GM19452 (cell line): ENCODE results near the gene ZNF837.
A peak's percentile ranks its signal among the peaks of the same experiment; 100 is the strongest.

ENCODE experiments used
- ATAC-seq: cut with Tn5 transposase; IDR thresholded peaks from one replicate; pipeline ENCODE4 v1.9.1; 2021; ENCODE audit not compliant: unreplicated experiment

Gene ZNF837

GRCh38 chr19:58351990-58352755, 28.7 kb downstream of the ZNF837 start:
- no peak for ATAC-seq

GRCh38 chr19:58351558-58351878, 29.3 kb downstream of the ZNF837 start:
- ATAC-seq: no peak

DNA sequence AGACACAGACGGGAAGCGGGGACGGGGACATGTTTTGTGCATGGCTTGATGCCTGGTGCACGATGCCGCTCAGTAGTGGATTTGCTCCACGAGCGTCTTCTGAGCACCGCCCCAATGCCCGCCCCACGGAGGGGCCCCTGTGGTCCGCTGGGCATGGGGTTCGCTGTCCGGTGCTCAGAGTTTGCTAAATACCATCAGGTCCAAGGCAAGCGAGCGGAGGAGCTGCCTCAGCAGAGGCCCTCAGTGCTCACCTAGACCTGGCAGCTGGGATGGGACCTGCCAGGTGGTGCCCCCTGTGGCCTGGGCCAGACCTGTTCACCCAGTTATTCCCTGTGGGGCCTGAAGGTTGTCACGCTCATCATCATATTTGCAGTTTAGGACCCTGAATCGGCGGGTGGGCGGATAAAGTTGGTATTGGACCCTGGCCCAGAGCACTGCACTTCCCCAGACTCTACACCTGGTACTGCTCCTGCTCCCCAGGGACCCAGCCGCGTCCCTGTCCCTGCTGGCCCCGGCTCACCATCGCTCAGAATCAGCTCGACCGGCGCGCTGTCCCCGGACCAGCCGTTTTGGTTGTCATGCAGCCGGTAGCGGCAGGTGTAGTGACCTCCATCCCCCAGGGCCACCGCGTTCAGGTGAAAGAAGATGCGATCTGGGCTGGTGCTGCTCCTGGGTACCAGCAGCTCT, 29.8 kb downstream of the ZNF837 start:
- no peak for ATAC-seq

DNA sequence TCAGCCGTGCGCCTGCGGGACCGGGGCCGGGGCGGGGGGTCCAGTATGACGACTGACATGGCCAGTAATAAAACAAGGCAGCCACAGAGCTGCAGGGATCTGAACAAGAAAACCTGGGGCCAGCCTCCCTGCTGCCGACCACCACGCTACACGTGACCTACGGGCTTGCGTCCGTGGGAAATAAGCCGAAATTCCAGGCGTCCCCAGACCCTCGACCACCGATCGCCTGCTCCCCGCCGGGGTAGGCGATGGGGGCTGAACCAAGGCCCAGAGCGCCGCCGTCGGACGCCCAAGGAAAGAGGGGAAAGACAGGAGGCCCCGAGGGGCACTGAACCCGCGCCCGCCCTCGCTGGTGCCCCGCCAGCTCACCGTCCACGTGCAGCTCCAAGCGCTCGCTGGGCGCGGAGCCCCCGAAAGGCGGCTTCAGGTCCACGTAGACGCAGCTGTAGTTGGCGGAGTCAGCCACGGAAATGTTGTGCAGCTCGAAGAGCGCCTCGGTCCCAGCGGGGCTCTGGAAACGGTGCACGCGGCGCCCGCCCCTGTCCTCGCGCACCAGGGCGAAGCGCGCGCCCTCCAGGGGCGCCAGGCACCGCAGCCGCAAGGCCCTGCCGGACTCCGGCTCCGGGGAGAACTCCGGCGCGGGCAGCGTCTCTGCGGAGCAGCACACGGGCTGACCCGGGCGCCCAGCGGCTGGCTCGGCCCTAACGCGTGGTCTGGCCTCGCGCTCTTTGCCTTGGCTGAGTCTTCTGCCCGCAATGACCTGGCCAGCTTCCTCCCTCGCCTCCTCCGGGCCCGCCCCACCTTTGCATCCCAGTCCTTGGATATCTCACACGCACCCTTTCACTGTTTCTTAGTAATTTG, 30.6 kb downstream of the ZNF837 start:
- ATAC-seq: no peak

DNA sequence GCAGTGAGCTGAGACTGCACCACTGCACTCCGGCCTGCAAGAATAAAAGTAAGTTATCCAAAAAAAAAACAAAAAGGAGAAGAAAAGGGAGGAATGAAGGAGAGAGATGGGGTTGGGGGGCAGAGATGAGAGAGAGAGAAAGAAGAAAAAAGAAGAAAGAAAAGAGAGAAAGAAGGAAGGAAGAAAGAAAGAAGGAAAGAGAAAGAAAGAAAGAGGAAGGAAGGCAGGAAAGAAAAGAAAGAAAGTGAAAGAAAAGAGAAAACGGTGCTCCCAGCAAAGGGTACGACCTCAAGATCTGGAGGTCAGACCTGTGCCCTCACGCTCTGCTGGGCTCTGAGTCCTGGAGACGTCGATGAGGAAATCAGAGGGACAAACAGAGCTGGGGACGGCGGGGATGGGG, 31.2 kb downstream of the ZNF837 start:
- no peak for ATAC-seq

DNA sequence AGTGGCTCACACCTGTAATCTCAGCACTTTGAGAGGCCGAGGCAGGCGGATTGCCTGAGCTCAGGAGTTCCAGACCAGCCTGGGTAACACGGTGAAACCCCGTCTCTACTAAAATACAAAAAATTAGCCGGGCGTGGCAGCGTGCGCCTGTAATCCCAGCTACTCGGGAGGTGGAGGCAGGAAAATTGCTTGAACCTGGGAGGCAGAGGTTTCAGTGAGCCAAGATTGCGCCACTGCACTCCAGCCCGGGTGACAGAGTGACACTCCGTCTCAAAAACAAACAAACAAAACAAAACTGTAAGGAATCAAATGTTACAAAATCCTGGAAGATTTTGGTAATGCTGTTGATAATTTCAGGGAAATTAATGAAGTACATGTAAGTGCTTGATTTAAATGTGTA, 32.8 kb downstream of the ZNF837 start:
- peak; percentile 13 for ATAC-seq

DNA sequence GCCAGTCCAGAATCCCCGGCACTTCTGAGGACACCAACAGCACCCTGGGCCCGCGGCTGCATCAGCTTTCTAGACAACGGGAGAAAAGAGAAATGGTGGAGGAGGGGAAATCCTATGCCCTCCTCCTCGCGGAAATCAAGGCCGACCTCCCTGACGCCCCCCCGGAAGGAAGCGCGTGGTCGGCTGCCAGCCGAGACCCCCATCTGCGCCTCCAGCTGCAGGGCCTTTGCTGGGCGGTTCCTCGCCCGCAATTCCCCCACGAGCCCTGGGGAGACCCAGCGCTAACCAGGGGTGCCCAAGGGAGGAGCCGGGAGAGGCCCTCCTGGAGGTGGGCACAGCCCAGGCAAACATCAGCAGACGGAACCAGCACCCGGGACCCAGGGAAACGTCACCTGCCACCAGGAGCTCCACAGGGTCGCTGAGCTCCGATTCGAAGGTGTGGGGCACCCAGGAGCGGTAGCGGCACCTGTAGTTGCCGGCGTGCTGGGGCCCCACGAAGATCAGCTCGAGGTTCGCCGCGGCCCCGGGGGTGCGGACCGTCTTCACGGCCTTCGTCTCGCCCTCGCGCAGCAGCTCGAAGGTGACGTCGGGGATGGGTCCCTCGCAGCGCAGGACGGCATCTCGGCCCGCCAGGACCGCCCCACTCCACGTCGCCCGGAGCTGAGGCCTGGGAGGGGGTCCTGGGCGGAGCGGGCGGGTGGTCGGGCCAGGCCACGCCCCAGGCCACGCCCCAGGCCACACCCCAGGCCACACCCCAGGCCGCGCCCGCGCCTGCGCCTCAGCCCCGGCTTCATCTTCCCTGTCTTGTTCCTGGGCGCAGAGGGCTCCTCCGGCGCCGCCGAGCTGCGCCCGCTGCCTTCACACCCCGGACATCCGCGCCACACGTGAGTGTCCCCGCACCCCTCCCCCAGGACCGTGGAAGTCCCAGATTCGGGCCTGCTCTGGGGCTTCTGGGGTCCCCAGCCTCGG, 33.6 kb downstream of the ZNF837 start:
- ATAC-seq: peak; percentile 85

DNA sequence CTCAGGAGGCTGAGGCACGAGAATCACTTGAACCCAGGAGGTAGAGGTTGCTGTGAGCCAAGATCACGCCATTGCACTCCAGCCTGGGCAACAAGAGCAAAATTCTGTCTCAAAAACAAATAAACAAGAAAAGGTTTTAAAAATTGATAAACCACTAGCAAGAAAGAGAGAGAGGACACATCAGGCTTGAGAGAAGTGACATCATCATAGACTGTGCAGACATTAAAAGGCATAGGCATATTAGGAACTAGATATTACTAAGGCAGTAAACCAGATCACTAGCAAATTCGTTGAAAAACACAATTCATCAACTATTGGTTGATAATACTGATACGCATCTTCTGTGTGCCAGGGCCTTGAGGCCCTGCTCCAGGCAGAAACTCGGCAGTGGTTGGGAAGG, 35.3 kb downstream of the ZNF837 start:
- no peak for ATAC-seq

DNA sequence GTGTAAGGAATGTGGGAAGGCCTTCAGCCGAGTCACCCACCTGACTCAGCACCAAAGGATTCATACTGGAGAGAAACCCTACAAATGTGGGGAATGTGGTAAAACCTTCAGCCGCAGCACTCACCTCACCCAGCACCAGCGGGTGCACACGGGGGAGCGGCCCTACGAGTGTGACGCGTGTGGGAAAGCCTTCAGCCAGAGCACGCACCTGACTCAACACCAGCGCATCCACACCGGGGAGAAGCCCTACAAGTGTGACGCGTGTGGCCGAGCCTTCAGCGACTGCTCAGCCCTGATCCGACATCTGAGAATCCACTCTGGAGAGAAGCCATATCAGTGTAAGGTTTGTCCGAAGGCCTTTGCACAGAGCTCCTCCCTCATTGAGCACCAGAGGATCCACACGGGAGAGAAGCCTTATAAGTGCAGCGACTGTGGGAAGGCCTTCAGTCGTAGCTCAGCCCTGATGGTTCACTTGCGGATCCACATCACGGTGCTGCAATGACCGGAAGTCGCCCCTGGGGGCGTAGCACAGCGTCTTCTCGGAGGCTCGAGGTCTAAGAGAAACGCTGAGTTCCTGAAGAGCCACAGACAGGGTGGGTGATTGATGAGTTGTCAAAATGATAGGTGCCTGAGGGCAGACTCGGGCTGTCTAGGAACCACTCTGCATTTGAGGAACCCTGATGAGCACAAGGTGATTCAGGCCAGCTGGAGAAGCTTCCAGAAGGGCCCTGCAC, 41.8 kb downstream of the ZNF837 start:
- no peak for ATAC-seq

GRCh38 chr19:58338336-58338735, 42.5 kb downstream of the ZNF837 start:
- no peak for ATAC-seq

DNA sequence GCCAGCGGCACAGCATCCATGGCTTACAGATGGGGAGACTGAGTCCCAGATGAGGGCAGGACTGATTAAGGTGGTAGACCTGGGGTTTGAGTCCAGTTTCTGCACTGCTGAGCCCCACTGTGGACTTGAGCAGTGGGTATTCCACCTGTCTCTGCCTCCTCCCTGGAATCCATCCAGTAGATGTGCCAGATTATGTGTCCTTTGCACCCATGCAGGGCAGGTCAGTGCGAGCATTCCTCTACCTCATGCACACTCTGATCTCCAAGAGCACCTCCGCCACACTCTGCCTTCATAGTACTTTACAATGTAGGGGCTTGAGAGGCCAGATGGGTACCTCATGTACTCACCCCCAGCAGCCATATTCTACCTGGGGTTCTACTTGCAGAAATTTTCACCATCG, 44.0 kb downstream of the ZNF837 start:
- no peak for ATAC-seq

GRCh38 chr19:58336216-58336615, 44.6 kb downstream of the ZNF837 start:
- ATAC-seq: no peak

DNA sequence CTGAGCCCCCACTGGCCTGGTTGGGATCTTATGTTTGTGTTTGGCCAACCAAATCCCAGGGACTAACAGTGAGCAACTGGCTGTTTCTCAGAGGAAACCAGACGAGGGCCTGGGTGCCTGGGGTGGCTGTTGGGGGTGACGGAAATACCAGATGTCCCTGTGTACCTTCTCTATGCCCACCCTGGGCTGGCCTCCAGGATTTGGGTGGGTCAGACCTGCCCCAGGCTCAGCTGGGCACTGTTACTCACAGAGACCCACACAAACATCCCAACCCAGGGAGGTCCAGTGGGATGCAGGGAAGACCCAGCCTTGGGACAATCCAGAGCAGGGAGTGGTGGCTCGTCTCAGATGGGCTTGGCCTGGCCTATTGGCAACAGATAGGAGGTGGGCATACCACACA, 45.2 kb downstream of the ZNF837 start:
- ATAC-seq: no peak

- no peak for ATAC-seq
These were observed 46.1 kb downstream of the ZNF837 start for GRCh38 chr19:58334691-58335249.

- ATAC-seq: no peak
These were observed 48.1 kb downstream of the ZNF837 start for GRCh38 chr19:58332697-58333096.

GRCh38 chr19:58330458-58330857, 50.4 kb downstream of the ZNF837 start:
- no peak for ATAC-seq

DNA sequence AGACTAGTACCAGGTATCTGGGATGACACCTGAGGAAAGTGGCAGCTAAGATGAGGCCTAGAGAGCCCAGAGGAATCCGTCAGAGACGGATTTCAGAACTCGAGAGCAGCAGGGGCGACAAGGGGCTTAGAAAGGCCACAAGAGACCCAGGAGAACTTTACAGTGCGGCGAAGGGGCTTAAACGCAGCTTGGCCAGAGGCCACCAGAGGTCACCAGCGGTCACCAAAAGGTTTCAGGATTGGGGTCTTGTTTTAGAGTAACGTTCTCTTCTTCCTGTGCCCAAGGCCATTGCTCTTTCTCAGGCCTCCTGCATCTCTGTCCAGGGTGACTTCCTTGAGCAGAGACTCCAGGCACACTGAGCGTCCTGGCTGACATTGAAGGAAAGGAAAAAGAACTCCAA, 51.8 kb downstream of the ZNF837 start:
- no peak for ATAC-seq

- ATAC-seq: peak; percentile 91
These were observed 53.7 kb downstream of the ZNF837 start, which contains the start of gene ZSCAN22 for GRCh38 chr19:58326914-58327726. Gene ZSCAN22, plus strand, starts transcription at chr19:58326994. Its CDS starts 7,809 bp downstream, at chr19:58334803.

- no peak for ATAC-seq
These were observed 54.3 kb downstream of the ZNF837 start for GRCh38 chr19:58326501-58326913.
